Germinal center (tissue), 1 donor: ENCODE data around the gene PAX7.

Experiments used
- DNase-seq: peaks from one replicate; pipeline ENCODE4 v3.0.0; 2012; ENCODE audit warnings: mixed read lengths, low spot score

The PAX7 gene

DNA sequence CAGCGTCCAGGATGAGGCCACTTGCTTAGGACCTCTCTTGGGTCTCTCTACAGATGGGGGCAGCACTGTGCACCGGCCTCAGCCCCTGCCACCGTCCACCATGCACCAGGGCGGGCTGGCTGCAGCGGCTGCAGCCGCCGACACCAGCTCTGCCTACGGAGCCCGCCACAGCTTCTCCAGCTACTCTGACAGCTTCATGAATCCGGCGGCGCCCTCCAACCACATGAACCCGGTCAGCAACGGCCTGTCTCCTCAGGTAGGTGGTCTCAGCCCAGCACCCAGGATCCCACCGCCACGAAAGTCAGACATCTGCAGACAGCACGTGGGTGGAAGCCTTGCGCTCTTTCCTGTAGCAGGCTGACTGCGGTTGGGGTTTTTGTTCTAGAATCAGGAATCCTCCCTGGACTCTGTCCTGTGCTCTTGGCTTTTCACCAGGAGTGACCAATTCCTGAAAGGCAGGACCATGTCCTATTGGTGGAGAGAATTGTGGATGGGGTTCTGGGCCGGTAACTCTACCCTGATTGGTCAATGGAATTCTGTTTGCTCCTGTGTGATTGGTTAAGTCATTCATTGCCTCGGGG, 72.5 kb downstream of the PAX7 start:
- no peak for DNase-seq

DNA sequence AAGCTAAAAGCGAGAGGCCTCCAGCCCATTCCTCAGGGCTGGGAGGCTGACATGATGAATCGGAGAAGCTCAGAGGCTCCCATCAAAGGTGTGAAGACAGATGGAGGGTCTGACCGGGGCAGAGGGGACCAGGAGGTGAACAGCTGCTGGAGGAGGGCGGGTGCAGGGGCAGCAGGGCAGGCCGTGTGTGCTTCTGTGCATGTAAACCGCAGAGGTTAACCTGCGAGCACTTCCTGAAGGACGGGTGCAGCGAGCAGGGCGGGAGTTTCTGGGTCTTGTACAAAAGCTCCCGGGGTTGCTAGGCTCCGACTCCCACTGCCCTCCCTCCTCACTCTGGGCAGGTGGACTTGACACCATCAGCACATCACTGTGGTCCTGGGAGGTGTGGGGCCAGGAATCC, 75.2 kb downstream of the PAX7 start:
- DNase-seq = no peak

DNA sequence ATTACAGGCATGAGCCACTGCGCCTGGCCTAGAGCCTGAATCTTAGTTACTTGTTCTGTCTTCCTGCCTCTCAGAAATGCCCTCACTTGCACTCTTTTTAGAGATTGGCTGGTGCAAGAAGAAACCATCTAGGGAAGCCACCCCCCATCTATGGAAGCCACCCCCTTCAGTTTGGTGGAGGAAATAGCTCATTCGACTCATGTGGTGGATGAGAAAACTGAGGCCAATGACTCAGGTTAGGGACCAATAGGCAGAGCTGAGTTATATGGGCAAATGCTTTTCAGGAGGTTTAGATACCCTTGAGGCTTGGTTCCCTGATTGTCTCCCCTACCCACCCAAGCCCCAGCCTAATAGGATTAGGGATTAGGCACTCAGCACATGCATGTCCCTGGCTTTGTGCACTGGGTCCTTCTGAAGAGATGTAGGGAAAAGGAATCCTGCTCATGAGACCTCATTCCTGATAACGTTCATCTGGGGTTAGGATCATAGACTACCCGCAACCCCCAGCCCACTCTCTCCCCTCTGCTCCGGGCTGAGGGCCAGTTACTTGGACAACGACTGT, 77.1 kb downstream of the PAX7 start:
- no peak for DNase-seq

- DNase-seq = no peak
Observed at GRCh38 chr1:18710002-18710401, 79.4 kb downstream of the PAX7 start.

- no peak for DNase-seq
Observed at GRCh38 chr1:18711003-18711402, 80.4 kb downstream of the PAX7 start.

DNA sequence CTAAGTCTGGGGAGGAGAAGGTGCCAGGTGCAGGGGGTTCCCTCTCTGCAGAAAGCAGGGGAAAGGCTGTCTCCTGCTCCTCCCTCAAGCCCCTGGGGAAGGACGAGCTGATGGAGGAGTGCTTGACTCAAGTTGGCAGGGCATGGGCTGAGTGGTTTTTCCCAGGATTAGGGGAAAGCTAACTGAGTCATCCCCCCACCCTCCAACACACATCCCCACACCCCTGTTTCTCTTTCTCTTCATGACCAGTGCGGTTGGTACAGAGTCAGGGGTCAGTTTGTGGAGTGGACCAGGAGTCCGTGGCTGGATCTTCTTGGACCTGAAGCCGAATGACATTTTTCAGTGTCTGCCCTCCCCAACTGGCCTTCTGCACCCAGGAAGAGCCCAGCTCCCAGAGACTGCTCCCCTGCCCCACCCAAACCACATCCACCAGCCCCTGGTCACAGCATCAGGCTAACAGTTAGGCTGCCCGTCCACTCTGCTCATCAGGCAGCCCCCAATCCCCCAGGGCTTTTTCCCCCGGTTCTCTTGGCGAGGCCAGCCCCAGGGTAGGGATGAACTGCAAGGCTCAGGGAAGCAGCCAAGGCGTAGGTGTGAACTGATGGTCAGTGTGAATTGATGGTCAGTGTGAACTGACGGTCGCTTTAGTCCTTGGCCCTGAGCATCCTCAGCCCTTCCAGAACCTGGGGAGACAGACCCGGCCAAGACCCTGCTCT, 81.0 kb downstream of the PAX7 start:
- DNase-seq = no peak

DNA sequence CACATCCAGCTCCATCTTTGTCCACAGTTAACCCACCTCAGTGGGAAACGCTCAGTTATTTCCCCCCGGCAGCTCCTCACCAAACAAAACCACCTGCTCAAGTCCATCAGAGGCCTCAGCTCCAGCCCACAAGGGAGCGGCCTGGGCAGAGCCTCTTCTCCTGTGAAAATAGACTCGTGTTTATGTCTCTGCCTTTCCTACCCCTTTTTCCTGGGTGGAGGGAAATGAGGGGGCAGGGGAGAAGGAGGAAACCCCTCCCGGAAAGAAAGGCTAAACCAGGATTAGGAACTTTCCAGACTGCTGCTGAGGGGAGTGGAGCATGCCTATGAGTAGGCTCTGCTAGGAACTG, 81.6 kb downstream of the PAX7 start:
- no peak for DNase-seq

DNA sequence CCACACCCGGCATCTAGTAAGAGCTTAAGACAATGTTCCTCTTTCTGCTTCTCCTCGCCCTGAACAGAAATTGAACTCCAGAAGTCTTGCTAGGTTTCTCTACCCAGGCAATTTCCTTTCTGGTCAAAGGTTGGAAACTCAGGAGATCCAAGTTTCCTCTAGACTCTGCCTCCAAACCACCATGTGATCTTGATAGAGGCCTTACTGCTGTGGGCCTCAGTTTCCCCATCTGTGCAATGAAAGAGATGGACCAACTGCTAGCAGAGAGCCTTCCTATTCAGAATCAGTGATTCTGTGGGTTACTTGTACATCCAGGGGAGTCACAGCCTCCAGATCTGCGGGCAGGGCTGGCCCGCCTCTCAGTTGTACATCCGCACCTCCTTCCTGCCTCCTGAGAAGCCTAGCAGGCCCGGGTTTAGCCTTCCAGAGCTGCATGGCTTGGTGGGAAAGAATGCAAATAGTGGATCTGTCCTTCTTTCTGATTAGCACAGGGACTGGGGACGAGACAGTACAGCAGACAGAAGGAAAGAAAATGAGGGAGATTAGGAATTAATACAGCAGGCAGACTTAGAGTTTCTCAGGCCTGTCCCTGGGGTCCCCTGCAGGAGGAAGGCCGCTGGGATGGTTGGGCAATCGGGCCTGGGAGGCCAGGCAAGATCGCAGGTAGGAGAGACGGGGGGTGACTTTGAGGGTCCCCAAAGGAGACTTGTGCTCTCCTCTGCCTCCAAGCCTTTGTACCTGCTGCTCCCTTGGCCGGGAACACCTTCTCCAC, 83.9 kb downstream of the PAX7 start:
- DNase-seq = no peak

- DNase-seq = peak; percentile 15
Observed at GRCh38 chr1:18716112-18716784, 85.6 kb downstream of the PAX7 start.

DNA sequence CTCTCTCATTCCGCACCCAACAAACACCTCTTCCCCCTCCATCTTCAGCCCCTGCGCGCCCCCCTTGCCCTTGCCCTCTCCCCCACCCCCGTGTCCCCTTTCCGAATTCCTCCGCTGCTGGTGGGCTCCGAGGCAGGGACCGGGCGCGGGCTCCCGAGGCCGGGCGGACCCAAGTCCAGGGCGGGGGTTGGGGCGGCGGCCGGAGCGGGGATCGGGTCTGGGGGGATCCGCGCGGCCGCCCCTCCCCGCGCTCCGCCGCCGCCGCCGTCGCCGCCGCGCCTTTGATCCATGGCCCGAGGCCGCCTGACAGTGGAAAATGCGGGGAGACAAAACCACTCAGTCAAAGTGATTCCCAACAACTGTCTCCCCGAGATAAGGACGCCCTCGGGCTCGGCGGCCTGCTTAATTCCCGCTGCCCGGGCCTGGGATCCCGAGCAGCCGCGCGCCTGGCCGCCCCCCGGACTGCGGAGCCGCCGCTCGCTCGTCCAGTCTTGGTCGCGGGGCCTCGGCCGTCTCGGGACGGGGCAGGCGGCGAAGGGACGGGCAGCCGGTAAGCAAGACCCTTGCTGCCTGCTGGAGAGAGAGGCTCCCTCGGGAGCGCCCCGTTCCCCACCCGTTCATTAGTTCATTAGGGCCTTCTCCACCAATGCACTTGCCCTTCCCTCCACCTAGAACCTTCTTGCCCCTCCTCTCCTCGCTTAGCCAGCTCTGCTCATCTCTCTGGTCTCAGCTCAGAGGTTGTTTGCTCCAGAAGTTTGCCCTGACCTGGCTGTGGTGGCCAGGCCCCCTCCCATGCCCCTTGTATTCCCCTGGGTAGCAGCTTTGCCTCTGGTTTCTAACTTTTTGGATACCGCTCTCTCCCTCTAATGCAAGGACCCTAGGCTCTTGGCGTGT, 86.4 kb downstream of the PAX7 start:
- no peak for DNase-seq

- DNase-seq = no peak
Observed at GRCh38 chr1:18719786-18720451, 89.3 kb downstream of the PAX7 start.

DNA sequence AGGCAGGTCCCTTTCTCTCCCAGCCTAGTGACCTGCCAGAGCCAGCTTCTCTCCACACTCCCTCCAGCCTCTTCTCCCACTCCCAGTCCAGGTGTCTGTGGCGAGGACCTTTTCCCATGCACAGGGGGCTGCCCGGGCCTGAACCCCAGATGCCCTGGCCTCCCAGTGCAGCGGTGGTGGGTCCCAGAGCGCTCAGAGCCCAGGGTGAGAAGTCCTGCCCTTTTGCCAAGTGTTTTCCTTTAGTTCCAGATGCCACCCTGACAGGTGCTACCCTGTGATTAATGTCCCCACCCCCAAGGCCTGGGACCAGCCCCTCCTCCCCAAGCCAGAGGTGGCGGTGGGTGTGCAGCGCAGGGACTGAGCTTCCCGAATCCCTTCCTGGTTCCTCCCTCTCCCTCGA, 90.4 kb downstream of the PAX7 start:
- no peak for DNase-seq

- DNase-seq = no peak
Observed at GRCh38 chr1:18721776-18722175, 91.1 kb downstream of the PAX7 start.

DNA sequence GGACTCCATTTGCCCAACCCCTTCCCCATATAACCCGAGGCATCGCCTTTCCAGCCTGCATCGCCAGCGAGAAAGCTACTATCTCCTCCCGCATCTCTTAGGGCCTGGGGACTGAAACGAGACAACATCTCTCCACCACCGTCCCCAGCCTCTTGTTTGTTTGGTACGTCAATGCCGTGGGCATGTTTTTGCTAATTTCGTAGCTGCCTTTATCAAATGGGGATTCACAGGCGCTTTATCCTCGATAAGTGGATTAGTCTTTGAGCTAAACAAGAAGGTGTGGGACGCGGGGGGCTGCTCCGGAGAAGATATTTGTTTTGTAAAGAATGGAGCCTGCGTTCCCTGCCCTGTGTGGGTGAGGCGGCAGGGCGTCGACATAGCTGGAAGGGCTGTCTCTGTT, 91.6 kb downstream of the PAX7 start:
- DNase-seq = no peak

DNA sequence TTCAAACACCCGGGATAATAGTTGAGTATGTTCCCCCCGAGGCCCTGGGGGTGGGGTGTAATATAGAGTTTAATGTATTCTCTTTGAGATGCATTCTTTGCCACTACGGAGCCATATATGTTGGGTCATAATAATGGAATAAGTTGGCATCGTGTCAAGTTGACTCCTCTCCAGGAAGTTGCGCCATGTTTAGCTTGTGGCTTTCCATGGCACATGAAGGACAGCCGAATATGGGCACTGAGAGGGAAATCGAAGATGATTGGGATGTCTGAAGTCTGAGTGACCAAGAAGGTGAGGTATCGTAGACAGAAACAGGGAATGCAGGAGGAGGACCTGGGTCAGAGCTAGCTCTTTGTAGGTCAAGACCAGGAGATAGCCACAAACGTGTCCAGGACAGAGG, 92.6 kb downstream of the PAX7 start:
- no peak for DNase-seq

DNA sequence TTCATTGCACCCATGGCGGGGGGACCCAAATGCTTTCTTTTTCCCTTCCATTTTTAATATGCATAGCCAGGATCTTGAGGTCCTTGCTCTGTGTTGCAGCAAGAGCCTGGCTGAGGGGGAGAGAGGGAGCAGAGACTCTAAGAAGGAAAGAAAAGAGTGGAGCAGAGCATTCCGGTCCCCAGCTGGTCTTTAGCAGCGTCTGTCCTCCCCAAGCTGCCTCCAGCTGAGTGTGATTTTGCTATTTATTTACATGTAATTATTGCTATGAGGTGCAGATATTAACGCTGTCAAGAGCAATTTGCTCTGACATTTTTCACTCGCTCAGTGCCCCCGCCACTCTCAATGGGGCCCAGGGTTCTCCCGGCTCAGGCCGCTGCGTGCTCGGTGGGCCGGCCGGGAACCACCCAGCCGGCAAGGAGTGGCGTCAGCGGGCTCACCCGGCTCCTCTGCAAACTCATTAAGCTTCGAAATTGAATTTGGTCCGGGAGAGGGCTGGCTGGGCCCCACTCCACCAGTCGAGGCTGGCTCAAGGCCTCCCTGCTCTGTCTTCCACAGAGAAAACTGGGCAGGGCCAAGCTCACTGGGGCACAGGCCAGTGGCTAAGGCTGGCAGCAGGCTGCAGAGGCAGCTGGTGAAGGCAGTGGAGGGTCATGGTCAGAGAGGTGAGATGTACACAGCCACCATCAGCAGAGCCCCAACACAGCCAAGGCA, 93.2 kb downstream of the PAX7 start:
- no peak for DNase-seq

GRCh38 chr1:18724801-18725200, 94.2 kb downstream of the PAX7 start:
- no peak for DNase-seq

- no peak for DNase-seq
Observed at GRCh38 chr1:18725231-18725895, 94.7 kb downstream of the PAX7 start.

DNA sequence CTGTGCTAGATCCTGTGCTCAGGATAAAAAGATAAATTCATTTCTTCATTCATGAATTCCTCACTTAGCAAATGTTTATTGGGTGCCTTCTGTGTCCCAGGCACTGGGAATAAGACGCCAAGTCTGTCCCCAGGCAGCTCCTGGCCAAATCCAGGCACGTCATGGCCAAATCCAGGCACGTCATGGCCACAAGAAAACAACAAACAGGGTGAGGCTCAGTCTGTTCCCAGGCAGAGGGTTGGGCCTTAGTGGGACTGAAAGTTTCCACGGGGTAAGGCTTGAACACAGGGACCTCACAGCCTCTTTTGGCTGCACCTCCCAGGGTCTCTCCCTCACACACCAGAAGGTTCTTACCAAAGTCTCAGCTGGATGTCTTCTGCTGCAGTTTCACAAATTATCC, 95.7 kb downstream of the PAX7 start:
- DNase-seq = no peak

- DNase-seq = no peak
Observed at GRCh38 chr1:18727956-18728355, 97.3 kb downstream of the PAX7 start.
